Stimulated activated CD8-positive, alpha-beta memory T cell treated with anti-CD3 and anti-CD28 coated beads, Interleukin-15, amount 100 ng/mL, for 1 hour (primary cell): ENCODE results near the gene MN1.

ENCODE experiments used
- DNase-seq: peaks from one replicate; pipeline ENCODE4 v3.0.0-alpha.2; 2020; ENCODE audit warnings: low read depth

The MN1 gene

GRCh38 chr22:27800250-27801201 is 1.0 kb downstream of the MN1 start:
- no peak for DNase-seq

- no peak for DNase-seq
These were observed 1.7 kb downstream of the MN1 start for GRCh38 chr22:27799827-27800249.

GRCh38 chr22:27799015-27799826 is 2.3 kb downstream of the MN1 start:
- no peak for DNase-seq

GRCh38 chr22:27798511-27799014 is 3.0 kb downstream of the MN1 start:
- no peak for DNase-seq

GRCh38 chr22:27797520-27798391 is 3.8 kb downstream of the MN1 start:
- DNase-seq: no peak

GRCh38 chr22:27796829-27797519 is 4.6 kb downstream of the MN1 start:
- DNase-seq: no peak

GRCh38 chr22:27795696-27796517 is 5.6 kb downstream of the MN1 start:
- no peak for DNase-seq

GRCh38 chr22:27795053-27795452 is 6.5 kb downstream of the MN1 start:
- DNase-seq: no peak

- no peak for DNase-seq
These were observed 7.3 kb downstream of the MN1 start for GRCh38 chr22:27794226-27794625.

GRCh38 chr22:27793576-27793975 is 8.0 kb downstream of the MN1 start:
- DNase-seq: no peak

GRCh38 chr22:27792452-27793161 is 8.9 kb downstream of the MN1 start:
- no peak for DNase-seq

GRCh38 chr22:27791859-27792241 is 9.7 kb downstream of the MN1 start:
- no peak for DNase-seq

- DNase-seq: no peak
These were observed 10.2 kb downstream of the MN1 start for GRCh38 chr22:27791159-27791858.

- DNase-seq: no peak
These were observed 11.0 kb downstream of the MN1 start for GRCh38 chr22:27790376-27791158.

GRCh38 chr22:27788500-27789288 is 12.9 kb downstream of the MN1 start:
- DNase-seq: no peak

GRCh38 chr22:27786965-27787364 is 14.6 kb downstream of the MN1 start:
- no peak for DNase-seq

- DNase-seq: no peak
These were observed 15.1 kb downstream of the MN1 start for GRCh38 chr22:27786291-27786932.
